ENCODE results near the gene MAGI2.

MAGI2 gene

GRCh38 chr7:79453558-79454360, at the start of gene MAGI2:
Gene MAGI2 (minus strand): TSS chr7:79453667. CDS start chr7:79453320, 347 bp downstream.
- DNase-seq = peak; percentile 94

GRCh38 chr7:79502151-79502550, 48.7 kb upstream of the MAGI2 start:
- DNase-seq = no peak

- no peak for DNase-seq
These were observed 47.3 kb upstream of the MAGI2 start for GRCh38 chr7:79500759-79501158.

GRCh38 chr7:79497728-79498127, 44.3 kb upstream of the MAGI2 start:
- no peak for DNase-seq

- peak; percentile 31 for DNase-seq
These were observed 42.2 kb upstream of the MAGI2 start for GRCh38 chr7:79495544-79496272.

- DNase-seq = no peak
These were observed 40.6 kb upstream of the MAGI2 start for GRCh38 chr7:79494046-79494445.

GRCh38 chr7:79489371-79489770, 35.9 kb upstream of the MAGI2 start:
- no peak for DNase-seq

- no peak for DNase-seq
These were observed 24.9 kb upstream of the MAGI2 start for GRCh38 chr7:79478386-79478785.

- no peak for DNase-seq
These were observed 22.0 kb upstream of the MAGI2 start for GRCh38 chr7:79475455-79475854.

GRCh38 chr7:79471699-79472098, 18.2 kb upstream of the MAGI2 start:
- DNase-seq = no peak

GRCh38 chr7:79471283-79471682, 17.8 kb upstream of the MAGI2 start:
- no peak for DNase-seq

- DNase-seq = no peak
These were observed 12.1 kb upstream of the MAGI2 start for GRCh38 chr7:79465551-79465950.

GRCh38 chr7:79464051-79464450, 10.6 kb upstream of the MAGI2 start:
- DNase-seq = no peak

- no peak for DNase-seq
These were observed 8.9 kb upstream of the MAGI2 start for GRCh38 chr7:79462390-79462789.

- no peak for DNase-seq
These were observed 8.2 kb upstream of the MAGI2 start for GRCh38 chr7:79461660-79462059.

GRCh38 chr7:79459381-79459780, 5.9 kb upstream of the MAGI2 start:
- DNase-seq = no peak

- DNase-seq = no peak
These were observed 5.3 kb upstream of the MAGI2 start for GRCh38 chr7:79458796-79459195.

GRCh38 chr7:79455173-79455790, 1.8 kb upstream of the MAGI2 start:
- no peak for DNase-seq

GRCh38 chr7:79454361-79454960, 994 bp upstream of the MAGI2 start:
- peak; percentile 59 for DNase-seq

- no peak for DNase-seq
These were observed 255 bp downstream of the MAGI2 start for GRCh38 chr7:79453266-79453557.

GRCh38 chr7:79452495-79453265, 787 bp downstream of the MAGI2 start:
- DNase-seq = peak; percentile 44

GRCh38 chr7:79452032-79452494, 1.4 kb downstream of the MAGI2 start:
- DNase-seq = peak; percentile 87

GRCh38 chr7:79451580-79451979, 1.9 kb downstream of the MAGI2 start:
- no peak for DNase-seq

All from left hindlimb (tissue), 1 donor.